GM21360 (cell line): Measurements from ENCODE around the gene USH1C.

Experiments used
- ATAC-seq: cut with Tn5 transposase; IDR thresholded peaks from one replicate; pipeline ENCODE4 v1.9.1; 2021; ENCODE audit warnings: mild to moderate bottlenecking, moderate library complexity; ENCODE audit not compliant: unreplicated experiment

USH1C gene

GRCh38 chr11:17550450-17551346 is 6.5 kb upstream of the USH1C start:
- no peak for ATAC-seq

DNA sequence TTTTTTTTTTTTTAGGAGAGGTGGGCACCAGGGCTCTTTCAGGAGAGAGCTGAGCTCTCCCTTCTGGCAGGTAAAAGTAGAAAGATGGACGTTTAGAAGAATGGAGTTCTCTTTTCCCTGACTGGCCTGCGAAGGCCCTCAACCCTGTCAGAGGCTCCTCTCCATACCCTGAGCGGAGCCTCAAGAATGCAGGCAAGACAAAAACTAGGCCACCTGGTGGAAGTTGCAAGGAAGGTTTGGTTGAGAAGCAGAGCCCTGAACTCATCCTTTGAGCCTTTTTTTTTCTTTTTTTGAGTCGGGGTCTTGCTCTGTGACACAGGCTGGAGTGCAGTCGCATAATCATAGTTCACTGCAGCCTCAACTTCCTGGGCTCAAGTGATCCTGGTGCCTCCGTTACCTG is 4.2 kb upstream of the USH1C start:
- no peak for ATAC-seq

GRCh38 chr11:17547932-17548331 is 3.7 kb upstream of the USH1C start:
- ATAC-seq = no peak

DNA sequence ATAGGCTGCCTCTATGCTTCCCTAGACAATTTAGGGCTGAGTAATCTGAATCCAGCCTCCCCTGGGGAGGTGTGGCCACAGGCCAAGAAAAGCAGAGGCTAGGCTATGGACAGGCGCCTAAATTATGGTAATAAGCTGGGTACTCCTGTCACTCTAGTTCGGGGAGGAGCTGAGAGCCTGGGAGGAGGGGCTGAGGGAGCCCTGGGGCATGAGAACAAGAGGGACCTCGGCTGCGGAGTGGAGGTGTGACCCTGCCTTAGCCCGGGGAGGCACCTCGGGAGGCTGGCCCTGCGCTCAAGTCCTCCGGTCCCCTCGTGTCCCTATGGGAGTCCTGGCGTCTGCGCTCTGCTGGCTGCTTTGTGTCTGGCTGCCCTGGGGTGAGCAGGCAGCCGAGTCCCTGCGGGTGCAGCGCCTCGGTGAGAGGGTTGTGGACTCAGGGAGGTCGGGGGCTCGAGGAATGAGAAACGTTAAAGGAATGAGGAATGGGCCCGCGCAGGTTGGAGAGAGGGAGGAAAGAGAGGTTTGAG is 2.9 kb upstream of the USH1C start, which contains the start of gene OTOG:
OTOG (plus strand) TSS at position 209 of the 527 bp plus-strand sequence; CDS start at position 323, 114 bp downstream.
- no peak for ATAC-seq

DNA sequence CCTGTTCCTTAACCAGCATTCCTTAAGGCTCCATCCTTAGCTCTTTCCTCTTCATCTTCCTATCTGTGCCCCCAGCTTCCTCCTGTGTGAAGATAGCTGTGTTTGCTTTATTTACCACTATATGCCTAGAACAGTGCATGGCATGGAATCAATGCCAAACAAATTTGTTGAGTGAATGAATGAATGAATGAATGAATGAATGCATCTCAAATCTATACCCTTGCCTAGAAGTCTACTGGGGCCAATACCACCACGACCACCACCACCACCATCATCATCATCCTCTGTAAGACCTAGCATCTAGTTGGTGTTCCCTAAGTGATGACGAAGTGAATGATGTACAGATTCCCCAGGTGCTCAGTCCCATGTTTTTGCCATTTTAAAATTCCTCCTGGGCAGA is 2.0 kb upstream of the USH1C start:
- ATAC-seq = no peak

DNA sequence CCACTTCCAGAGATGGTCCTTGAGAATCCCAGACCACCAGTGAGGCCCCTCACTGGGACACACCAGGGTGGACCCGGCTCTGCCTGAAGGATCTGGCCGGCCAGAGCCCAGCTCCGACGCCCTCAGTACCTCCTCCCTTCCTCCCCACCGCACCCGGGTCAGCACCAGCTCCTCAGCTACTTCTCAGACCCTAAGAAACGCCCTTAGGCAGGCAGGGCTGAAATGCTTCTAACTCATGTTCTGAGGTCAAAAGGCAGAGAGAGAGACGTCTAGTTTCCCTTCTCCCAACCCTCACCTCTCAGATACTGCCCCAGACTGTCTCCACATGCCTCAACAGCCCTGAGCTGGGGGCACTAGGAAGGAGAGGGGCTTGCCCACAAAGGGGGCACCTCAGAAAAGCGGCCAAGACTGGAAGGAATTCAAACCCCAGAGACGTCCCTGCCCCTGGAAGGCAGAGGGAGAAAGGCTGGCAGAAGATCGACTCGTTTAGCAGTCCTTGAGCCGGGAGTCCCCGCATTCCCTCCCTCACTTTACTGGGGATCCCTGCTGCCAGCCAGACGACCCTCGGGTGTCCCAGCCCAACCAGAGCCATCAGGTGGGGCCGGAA is 539 bp downstream of the USH1C start:
- no peak for ATAC-seq

GRCh38 chr11:17543041-17543440 is 1.2 kb downstream of the USH1C start:
- ATAC-seq = no peak

- no peak for ATAC-seq
Observed at GRCh38 chr11:17542249-17542648, 2.0 kb downstream of the USH1C start.

- no peak for ATAC-seq
Observed at GRCh38 chr11:17541330-17541885, 2.8 kb downstream of the USH1C start.

DNA sequence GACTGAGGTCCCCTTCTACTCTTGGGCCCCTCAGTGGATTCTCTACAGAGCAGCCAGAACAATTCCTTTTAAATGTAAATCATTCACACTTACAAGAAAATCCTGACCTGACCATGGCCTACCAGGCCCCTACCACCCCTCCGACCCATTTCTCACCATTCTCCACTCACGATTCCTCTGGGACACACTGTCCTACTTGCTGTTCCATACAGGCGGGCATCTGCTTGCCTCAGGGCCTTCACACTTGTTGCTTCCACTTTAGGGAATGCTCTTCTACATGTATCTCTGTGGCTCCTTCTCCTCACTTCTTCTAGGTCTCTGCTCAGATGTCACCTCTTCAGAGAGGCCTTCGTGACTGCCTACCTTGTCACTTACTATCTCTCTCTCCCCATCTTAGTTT is 3.4 kb downstream of the USH1C start:
- ATAC-seq = no peak

DNA sequence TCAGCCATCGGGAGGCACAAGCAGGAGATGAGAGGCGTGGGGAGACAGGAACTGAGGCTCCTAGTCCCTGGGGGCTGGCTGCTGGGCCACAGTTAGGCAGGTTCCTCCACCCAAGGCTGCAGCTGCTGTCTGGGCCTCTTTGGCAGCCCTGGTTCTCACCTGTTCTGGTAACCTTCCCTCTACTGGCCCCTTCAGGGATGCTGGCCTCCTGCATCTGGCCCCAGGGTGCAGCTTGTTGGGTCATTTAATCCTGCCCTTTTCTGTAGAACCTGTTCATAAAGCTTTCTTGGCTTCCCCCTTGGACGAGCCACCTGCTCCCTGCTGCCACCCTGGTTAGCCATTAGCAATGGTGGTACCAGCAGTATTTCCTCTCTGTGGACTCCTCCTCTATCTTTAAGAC is 5.5 kb downstream of the USH1C start:
- no peak for ATAC-seq

DNA sequence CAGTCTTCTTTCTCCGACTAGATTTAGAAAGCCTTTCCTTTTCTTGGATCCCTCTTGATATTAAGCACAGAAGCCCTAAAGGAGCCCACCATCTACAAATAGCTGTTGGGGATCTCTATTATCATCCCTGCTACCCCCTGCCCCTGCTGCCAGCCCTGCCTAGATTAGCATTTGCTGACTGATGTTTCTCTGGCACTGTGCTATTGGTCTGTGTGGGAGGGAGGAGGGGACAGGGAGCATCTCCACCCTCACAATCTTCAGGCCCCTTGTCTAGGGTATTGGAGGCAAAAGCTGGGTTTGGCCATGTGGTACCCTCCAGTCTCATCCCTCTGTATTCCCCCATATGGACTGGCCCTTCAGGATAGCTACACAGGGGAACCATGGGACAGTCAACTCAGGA is 6.2 kb downstream of the USH1C start:
- ATAC-seq = no peak

DNA sequence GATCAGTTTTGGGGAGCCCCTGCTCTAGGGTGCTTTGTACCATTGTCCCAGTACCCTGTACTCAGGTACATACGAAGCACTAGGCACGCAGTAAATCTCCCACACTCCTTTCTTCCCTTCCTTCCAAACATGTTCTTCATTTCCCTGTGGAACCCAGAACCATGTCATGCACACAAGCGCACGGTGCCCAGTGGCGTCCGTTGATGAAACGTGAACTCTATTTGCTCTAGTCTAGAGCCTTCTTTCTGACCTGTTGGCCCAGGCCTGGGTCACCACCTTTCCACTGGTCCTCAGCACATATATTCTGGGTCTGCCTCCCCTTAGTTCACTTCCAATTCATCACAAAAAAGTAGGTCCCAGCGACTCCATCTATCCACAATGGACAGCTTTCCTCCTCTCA is 7.0 kb downstream of the USH1C start:
- ATAC-seq = no peak

- no peak for ATAC-seq
Observed at GRCh38 chr11:17535488-17535887, 8.7 kb downstream of the USH1C start.

DNA sequence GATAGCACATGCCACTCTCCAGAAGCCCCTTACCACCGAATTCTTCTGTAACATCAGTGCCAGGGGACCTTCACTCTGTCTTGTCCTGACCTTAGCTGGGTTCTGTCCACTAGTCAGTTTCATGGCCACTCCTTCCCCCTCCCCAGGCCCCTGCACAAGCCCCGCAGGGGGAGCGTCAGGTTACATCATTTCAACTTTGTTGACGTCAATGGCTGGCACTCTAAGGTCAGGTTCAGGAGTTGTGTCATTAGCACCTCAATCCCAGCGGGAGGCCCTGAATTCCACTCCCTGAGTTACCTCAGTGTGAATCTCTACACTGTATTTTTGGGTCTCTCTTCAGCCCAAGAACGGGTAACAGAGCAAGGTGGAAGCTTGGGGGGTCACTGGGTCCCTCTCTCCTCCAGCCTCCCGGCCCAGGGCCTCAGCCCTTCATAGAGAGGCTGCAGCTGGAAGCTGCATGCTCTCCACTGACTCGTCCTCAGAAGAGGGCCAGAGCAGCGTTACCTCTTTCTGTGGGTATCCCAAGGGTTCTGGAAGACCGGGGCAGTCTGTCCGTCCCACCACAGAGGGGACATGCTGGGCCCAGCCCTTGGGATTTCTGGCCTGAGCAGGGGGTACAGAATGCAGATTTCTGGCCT is 10.3 kb downstream of the USH1C start:
- ATAC-seq = no peak

GRCh38 chr11:17533341-17533740 is 10.9 kb downstream of the USH1C start:
- ATAC-seq = no peak

DNA sequence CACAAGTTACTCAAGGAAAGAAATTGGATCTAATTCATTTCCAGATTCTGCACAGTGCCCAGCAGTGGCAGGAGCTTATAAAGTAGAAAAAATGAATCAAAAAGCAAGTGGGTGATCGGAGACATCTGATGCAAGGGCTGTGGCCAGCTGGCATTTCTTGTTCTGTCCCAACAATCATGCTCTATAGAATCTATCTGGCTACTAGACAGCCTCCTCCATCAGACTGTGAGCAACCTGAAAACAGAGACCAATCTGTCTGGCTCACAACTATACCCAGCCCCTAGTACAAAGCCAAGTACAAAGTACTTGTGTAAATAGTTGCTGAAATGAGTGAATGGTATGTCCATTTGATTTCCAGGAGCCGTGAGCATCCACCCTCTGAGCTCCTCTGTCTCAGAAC is 11.4 kb downstream of the USH1C start:
- ATAC-seq = no peak

GRCh38 chr11:17531636-17532113 is 12.5 kb downstream of the USH1C start:
- no peak for ATAC-seq

GRCh38 chr11:17531071-17531600 is 13.1 kb downstream of the USH1C start:
- no peak for ATAC-seq

DNA sequence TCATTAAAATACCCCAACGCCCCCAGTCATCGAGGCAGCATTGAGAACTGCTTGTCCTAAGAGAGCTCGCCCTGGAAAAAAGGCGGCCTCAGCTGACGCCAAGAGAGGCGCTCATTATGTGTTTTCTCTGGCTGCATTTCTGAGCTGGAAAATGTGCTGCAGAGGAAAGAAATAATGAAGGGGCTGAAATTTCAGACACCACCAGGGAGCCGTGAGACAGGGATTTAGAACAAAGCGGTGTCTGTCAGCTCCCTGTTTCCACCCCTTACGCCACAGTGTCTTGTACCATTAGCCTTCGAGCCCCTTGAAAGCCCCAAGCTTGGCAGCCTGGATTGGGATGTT is 14.4 kb downstream of the USH1C start:
- no peak for ATAC-seq
